NCI-H2196 treated with DMSO at 0.1 percent for 48 hours (cell line): ENCODE data around the gene ABO.
"Not testable (repeated sequence)": the region's sequence is repeated elsewhere in the genome, so short reads cannot be mapped to it uniquely, and the experiment has no call there.

ENCODE experiments used
- DNase-seq: peaks from one replicate; lab custom pipeline; 2025; ENCODE audit not compliant: unreplicated experiment; lab: John Stamatoyannopoulos, UW

ABO gene

DNA sequence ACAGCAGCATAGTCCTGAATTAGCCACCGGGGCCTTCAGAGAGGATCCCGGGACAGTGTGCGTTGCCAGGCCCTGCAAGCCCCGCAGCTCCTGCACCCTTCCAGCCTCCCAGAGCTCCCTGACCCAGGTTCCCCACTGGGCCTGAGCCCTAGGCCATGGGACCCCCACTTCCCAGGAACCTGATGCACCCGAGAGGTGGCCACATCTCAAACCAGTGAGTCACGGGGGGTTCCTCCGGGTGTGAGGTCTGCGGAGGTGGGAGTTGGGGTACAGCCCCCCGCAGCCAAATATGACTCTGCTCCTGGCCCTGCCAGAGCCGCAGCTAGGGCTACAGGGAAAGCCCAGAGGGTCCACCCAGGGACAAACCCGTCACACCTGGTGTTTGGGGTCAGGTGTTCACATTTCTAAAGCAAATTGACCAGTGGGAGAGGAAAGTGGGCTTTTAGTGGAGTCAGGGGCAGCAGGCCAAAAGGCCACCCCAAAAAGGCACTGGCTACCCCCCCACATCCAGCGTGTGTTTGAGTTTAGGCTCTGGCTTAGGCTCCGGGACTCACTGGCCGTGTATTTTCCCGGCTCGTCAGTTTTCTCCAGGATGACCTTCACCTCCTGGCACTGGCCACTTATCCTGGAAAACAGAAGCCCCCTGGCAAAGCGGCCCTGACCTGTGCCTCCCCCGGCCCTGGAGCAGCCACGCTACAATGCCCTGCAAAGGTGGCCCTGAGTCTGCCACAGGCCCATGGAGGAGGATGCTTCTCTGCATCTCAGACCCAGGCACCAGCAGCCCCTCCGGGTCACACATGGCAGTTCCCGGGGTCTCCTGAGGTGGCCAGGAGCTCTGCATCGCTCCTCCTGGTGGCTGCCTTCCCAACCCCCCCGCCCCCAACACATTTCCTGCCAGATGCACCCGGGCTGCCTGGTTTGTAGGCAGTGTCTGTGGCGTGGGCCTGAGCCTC lies 48.5 kb downstream of the ABO start:
- DNase-seq: no peak

DNA sequence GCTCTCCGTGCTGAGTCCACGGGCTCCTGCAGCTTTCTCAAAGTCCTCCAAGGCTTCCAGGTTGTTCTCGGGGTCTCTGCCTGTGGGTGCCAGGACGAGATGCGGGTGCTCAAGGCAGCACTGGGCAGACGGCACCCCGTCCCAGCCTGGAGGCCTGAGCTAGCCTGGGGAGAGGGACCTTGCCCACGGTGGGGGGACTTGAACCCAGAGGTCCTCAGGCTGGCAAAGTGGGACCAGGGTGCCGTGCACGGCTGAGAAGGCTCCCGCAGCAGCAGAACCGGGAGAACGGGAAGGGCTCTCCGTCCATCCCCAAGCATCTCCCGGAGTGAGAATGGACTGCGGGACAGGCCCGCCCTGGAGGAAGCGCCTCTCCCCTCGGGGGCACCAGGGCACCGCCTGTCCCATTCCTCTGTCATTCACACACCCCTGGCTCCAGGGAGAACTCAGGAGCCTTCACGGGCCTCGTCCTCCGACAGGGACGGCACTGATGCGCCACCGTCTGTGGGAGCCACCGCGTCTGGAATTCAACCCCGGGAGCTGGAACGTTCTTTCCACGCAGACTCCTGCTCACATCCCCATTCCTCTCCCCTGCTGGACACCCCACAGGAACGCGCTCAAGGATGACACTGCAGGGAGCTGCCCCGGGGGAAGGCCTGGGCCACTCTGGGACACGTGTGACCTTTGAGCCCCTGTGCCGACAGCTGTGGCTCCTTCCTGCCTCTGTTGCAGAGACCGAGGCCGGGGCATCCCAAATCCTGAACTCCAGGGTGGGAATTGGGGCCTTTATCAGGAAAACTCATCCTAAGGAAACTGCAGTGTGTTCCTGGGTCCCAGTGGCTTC lies 49.6 kb downstream of the ABO start:
- no peak for DNase-seq

DNA sequence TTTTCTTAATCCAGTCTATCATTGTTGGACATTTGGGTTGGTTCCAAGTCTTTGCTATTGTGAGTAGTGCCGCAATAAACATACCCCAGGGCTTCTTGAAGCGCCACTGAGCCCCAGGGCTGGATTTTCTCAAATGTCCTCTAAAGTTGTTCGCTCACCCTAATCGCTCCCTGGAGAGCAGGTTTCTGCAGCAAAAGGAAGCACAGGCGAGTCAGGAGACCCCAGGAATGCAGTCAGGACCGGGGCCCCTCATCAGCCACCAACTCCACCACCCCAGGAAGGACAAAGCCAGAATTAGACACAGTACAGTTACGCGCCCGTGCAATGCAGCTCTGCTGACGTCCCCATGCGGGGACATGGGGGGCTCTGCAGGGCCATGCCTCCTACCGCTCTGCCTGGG lies 50.2 kb downstream of the ABO start:
- DNase-seq: no peak

DNA sequence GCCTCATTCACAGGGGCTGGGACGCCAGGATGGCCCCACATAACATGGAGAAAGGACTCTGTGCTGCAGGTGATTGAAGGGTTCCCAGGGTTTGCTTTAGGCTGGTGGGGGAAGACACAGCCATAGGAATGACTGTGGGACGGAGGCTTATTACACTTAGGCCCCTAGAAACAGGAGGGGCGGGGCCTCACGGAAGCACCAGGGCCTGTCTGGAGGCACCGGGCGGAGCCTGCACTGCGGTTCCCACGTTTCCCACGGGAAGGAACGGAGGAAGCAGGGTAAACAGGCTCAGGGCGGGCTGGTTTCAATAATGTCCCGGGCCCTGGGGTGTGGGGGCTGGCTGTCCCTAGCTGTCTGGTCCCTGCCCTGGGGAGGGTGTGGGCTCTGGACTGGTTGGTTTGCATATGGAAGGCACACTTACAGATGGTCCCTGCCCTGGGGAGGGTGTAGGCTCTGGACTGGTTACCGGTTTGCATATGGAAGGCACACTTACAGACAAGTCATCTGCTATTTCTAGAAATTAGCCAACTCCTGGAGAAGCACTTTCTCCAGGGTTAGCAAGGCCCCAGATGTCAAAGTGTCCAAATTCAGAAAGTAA lies 51.7 kb downstream of the ABO start:
- DNase-seq: not testable (repeated sequence)

DNA sequence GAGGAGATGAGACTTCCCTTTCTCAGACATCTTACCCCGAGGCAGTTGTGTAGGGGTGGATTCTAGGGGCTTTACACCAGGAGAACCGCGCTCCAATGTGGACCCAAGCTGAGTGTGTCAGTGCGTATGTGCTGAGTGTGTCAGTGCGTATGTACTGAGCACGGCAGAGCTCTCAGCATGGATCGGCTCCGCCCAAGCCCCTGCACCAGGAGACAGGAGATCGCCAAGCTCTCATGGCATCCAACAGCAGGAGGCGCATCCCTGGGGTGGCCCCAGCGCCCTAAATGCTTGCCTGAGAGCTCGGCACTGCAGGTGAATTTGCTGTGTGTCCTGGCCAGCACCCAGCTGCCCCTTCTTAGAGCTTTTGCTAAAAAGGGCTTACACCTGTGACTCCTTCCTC lies 53.0 kb downstream of the ABO start:
- not testable (repeated sequence) for DNase-seq

DNA sequence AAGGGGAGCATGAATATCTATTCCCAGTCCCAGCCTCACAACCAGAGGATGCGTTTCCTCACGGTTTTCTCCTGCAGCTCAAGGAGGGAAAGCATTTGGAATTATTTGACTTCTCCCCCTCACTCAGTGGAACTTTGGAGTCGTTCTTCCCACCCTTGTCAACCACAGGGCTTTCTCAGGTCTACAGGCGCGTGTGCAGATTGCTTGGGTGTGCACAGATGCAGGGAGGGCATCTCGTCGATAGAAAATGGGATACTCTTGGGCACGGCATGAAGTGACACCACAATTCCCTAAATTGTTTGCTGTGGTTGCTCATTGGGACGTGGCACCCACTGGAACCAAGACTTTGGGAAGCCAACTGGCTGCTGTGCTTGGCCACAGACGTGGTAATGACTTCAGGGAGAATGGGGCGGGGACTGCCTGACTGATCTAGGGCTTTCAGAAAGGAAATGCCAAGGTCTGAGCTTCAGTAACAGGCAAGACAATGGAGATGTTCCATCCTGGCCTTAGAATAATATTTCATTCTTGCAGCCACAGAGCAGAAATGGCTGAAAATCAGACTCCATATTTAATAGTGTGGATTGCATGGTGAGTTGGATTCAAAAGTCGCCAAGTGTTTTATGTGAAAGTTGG lies 53.7 kb downstream of the ABO start:
- DNase-seq: no peak

DNA sequence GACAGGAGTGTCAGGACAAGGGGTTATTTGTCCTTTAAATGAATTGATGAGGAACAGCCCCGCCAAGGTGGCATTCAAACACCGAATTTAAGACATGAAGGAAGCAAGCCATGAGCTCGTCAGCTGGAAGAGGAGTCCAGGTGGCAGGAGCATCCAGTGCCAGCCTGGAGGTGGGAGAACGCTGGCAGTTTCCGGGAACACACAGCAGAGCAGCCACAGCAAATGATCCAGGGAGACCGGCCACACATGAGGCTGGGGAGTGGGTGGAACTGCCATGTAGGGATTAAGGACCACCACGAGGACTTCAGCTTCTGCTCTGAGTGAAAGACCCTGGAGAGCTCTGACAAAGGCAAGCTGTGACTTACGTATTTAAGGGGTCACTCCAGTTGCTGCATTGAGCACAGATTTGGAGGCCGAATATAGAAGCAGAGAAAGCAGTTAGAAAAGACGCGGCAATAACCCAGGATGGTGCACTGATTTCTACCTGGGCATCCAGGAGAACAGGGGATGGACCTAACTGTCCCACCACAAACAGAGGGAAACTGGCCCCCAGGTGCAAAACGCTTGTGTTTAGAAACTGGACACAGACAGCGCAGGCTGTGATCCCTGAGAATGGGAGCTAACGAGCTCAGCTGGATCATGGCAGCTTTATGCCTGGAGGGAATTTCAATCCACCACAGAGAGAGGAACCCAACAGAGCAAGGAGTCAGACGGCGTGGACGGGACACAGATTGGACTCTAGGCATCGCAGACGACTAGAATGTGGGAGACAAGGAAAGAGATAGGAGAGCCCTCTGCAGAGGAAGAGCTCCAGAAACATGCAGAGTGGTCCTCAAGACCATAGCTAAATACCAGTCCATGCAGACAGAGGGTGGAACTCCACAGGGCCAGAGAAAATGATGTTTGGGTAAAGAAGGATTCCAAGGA lies 56.7 kb downstream of the ABO start:
- DNase-seq: not testable (repeated sequence)

DNA sequence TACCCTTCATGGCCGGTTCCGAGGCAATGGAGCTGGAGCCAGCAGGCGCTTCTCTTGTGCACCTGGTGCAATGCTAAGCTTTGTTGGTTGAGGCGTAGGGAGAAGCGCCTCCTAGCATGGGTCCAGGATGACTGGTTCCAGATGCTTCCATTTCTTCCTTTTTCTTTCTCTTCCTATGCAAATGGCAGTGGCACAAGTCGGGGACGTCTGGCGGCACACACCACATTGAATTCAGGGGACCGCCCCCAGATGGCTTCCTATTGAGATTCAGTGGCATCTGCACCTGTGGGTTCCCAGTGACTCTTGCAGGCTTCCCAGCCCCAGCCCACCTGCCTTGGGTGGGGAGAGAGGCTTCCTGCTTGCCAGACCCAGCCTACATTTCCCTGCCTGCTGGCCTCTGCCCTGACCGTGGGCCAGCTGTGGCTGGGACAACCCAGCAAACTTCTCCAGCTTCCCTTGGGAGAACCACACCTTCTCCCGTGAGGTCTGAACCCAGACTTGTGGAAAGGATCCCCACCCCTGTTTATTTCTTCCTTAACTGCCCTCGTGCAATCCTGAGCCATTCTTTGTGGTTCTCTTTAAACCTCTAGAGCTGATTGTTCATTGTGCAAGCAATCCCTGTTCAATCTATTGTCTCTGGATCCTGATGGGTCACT lies 57.5 kb downstream of the ABO start:
- DNase-seq: not testable (repeated sequence)

DNA sequence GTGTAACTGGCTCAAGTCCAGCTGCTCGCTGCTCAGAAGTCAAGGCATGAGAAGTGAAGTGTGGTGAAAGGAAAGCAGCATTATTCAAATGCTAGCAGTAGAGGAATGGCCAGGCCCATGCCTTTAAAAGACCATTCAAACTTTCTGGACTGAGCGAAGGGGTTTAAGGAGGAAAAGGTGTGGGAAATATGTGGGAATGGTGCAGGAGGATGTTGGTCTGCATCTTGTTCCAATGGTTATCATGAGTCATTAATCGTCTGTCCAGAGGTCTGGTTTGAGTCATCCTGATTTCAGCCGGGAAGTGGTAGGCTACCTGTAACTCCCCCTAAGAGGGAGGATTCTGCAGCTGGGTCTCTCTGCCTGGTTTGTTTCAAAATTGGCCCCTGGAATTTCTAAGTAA lies 60.7 kb downstream of the ABO start:
- DNase-seq: not testable (repeated sequence)

DNA sequence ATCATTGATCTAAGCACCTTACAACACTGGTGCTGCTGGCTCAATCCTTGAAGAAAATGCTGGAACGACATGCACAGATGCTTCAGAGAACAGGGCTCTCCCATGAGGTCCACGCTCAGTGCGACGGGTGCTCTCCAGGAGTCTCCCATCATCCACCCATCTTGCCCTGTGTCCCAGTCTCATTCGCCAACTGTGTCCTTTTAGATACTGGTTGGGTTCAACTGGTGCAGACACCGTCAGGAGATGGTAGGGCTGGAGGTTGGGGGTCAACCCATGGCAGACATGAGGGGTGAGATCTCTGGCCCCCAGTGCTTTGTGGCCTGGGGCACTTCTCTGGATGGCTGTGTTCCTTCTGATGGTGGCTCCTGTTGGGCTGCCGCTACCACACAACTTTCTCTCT lies 64.4 kb downstream of the ABO start:
- no peak for DNase-seq

DNA sequence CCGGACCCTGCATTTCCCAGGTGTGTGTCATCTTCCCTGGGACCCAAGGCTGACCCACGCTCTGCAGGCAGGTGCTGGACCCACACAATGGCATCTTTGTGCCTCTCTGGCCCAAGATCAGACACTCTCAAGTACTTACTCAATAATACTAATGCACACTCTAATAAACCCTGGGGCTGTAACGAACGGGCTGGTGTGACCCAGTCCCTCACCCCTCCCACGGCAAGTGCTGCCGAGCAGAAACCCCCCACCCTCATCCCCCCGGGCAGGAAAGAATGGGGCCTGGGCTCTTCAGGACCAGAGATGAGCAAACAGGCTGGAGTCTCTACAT lies 64.8 kb downstream of the ABO start:
- DNase-seq: peak; percentile 52

DNA sequence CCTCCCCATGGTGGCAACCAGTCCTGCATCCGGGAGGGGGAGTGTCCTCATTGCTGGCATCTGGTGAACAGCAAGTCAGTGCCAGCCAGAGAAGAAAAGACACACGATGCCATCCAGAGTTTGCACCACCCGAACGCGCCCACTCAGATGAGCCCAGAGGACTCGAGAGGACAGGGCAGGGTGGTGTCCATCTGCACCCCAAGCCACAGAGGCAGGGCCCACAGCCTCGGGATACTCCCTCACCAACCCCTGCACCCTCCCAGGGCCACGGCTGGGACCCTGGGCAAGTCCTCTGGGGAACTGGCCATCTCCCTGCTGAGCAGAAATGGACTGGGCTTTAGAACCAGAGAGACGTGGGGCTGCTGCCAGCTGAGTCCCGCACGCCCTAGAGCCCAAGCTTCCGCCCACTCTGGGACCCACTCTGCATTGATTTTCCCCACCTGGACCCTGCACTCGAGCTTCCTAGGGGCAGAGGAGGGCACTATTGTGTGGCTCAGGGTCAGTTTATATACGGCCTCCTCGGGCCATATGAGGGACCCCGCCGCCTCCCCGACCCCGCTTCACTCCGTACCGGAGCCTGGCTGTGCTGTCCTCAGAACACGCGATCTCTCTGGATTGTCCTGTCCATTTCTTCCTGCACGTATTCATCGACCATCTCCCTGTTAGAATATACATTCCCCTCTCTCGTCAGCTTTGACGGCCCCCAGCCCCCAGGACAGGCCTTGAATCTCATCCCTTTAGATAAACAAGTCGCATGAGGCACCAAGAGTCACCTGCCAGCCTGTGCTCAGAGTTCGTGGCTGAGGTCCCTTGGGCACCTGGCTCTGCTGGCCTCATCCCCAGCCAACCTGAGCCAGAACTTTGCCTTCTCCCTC lies 65.4 kb downstream of the ABO start:
- not testable (repeated sequence) for DNase-seq

DNA sequence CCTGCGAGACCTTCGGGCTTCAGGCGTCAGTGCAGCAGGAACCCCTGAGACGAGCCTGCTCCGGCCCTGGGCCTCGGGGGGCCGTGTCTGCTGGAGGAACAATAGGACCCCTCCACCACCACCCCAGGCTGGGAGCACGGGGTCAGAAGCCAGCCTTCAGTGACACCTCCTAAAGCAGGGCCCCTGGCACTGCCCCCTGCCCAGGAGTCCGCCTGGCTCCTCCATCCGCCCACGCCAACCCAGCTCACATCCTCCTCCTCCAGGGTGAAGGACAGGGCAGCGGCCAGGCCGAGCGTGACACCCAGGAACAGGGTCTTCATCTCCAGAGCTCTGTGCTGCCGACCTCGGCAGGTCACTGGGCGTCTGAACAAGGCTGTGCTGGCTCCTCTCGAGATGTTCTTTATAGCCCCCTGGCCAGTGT lies 66.1 kb downstream of the ABO start, which contains the start of gene OBP2B:
TSS of gene OBP2B (minus strand) at position 371 of the 421 bp plus-strand sequence. CDS start at position 320, 51 bp downstream.
- not testable (repeated sequence) for DNase-seq

DNA sequence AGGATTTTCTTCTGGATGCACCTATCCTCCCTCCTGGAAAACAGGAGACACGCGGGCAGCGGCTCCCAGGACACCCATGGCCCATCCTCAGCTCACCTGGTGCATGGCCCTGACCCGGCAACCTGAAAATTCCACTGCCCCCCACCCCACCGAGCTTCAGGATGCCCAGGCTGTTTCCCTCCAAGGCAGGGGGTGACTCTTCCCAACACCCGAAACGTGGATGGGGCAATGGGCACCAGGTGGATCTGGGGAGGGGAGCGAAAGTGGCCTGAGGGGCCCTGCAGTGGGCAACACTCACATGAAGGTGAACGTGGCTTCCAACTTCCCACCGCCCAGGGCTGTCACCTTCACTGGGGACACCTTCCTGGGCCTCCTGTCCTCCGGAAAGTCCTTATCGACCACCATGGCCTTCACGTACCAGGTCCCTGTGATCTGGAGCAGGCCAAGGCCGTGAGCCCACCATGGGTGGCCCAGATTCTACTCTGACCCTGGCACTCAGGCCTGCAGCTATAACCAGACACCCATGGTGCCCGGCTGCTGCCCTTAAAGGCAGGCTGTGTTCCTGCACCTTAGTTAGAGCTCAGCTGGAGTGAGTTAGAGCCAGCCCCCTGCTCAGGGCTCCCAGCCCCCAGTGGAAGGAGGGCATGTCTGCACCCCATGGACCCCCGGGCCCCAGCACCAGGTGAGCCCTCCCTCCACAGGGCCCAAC lies 66.7 kb downstream of the ABO start:
- not testable (repeated sequence) for DNase-seq

DNA sequence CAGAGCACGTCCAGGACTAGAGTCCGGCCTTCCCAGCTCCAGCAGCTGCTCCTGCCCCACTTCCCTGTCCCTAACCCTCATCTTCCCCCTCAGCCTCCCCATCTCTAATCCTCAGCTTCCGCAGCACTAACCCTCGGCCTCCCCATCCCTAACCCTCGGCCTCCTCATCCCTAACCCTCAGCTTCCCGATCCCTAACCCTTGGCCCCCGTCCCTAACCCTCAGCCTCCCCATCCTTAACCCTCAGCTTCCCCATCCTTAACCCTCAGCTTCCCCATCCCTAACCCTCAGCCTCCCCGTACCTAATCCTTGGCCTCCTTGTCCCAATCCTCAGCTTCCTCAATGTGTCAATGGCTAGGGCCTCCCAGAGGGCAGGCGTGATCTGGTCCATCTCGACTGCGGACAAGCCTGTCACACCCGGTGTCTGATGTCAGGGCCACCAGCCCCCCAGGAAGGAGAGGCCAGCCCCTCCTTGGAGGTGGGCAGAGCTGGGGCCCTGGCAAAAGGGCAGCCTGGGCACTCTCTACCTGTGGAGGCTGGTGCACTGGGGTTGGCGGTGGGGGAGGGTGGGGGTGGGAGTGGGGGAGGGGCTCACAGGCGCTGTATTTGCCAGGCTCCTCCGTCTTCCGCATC lies 67.3 kb downstream of the ABO start:
- no peak for DNase-seq

DNA sequence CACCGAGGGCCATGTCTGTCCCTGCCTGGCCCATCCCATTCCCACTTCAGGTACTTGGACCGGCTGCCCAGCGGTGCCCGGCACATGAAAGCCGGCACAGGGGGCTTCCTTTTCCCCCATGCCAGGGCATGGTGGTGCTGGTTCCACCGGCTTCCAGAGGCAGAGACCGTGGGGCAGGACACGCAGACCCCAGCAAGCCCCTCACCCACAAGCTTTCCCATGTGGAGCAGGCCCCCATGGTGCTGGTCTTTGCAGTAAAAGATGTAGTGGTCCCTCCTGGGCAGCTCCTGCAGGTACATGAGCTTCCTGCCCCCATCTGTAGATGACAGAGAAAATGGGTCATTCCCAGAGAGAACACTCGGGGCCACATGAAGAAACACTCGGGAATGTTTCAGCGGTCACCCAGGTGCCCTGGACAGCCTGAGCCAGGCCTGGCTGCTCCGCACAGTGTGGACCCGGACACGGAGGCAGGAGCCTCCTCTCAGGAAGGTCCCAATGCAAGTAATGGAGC lies 67.9 kb downstream of the ABO start:
- DNase-seq: no peak
